Activated T-helper 17 cell treated with anti-CD3 and anti-CD28 coated beads, Interleukin-2, amount 50 U/mL, for 72 hours (primary cell): ENCODE data around the gene C1QTNF3. TPM values are rescaled to one million over a fixed set of nuclear protein-coding genes. Genes with fewer than 3 reads are reported as not detected.

Experiments
- ATAC-seq: fragments of 150-1000 bp; cut with Tn5 transposase; replicated peaks from 2 replicates; pipeline ENCODE4 v1.10.0; 2021; ENCODE audit warnings: mild to moderate bottlenecking, moderate library complexity
- H3K27ac Mint-ChIP-seq: one replicate; pipeline ENCODE4 v1.8.0; 2022; ENCODE audit warnings: mixed read lengths
- H3K27me3 Mint-ChIP-seq: one replicate; pipeline ENCODE4 v1.8.0; 2022; ENCODE audit warnings: mixed read lengths
- H3K36me3 Mint-ChIP-seq: one replicate; pipeline ENCODE4 v1.8.0; 2022; ENCODE audit warnings: low read depth, mild to moderate bottlenecking, mixed read lengths
- H3K4me1 Mint-ChIP-seq: one replicate; pipeline ENCODE4 v1.8.0; 2022; ENCODE audit warnings: mixed read lengths
- H3K4me3 Mint-ChIP-seq: one replicate; pipeline ENCODE4 v1.8.0; 2022; ENCODE audit warnings: mild to moderate bottlenecking, mixed read lengths
- H3K9me3 Mint-ChIP-seq: one replicate; pipeline ENCODE4 v1.8.0; 2022; ENCODE audit warnings: mixed read lengths
- total RNA-seq, 2 donors: library from RNA; stranded (reverse); gene quantifications; one replicate each; pipeline ENCODE4 v1.2.3, GENCODE V29; 2022

C1QTNF3 gene
- total RNA-seq, 2 donors from 2014 or later = 2.7 to 5.4 TPM

GRCh38 chr5:34007201-34007620, 35.8 kb downstream of the C1QTNF3 start:
- Mint-ChIP-seq H3K36me3 (peaks cover 26% of the 10 kb centered on the region), H3K4me1 (peaks cover 26% of the 10 kb centered on the region), H3K9me3 (no peaks in the 10 kb centered on the region), H3K27ac (peak overlapping the region; percentile 86), H3K27me3 (no peaks in the 10 kb centered on the region), H3K4me3 (peak overlapping the region; percentile 83)
- ATAC-seq = no peak

GRCh38 chr5:34005681-34006080, 37.3 kb downstream of the C1QTNF3 start:
- H3K9me3 Mint-ChIP-seq = no peaks in the 10 kb centered on the region
- H3K36me3 Mint-ChIP-seq = peaks cover 26% of the 10 kb centered on the region
- H3K4me3 Mint-ChIP-seq = peak overlapping the region; percentile 83
- no peaks in the 10 kb centered on the region for H3K27me3 Mint-ChIP-seq
- H3K27ac Mint-ChIP-seq = peak overlapping the region; percentile 35
- H3K4me1 Mint-ChIP-seq = peaks cover 26% of the 10 kb centered on the region
- no peak for ATAC-seq

- Mint-ChIP-seq H3K27me3 (no peaks in the 10 kb centered on the region), H3K4me3 (peak overlapping the region; percentile 83), H3K9me3 (no peaks in the 10 kb centered on the region), H3K27ac (peak overlapping the region; percentile 35), H3K36me3 (peaks cover 26% of the 10 kb centered on the region), H3K4me1 (peaks cover 26% of the 10 kb centered on the region)
- ATAC-seq = peak; percentile 21
Measured at GRCh38 chr5:34005211-34005610, 37.8 kb downstream of the C1QTNF3 start.

- Mint-ChIP-seq H3K4me1 (peaks cover 18% of the 10 kb centered on the region), H3K9me3 (no peaks in the 10 kb centered on the region), H3K4me3 (no peak overlapping the region), H3K27ac (no peak overlapping the region), H3K36me3 (peaks cover 26% of the 10 kb centered on the region), H3K27me3 (no peaks in the 10 kb centered on the region)
- ATAC-seq = no peak
Measured at GRCh38 chr5:34003941-34004340, 39.1 kb downstream of the C1QTNF3 start.

GRCh38 chr5:34002629-34003328, 40.2 kb downstream of the C1QTNF3 start:
- H3K9me3 Mint-ChIP-seq = no peaks in the 10 kb centered on the region
- peaks cover 36% of the 10 kb centered on the region for H3K36me3 Mint-ChIP-seq
- no peak for ATAC-seq
- no peak overlapping the region for H3K4me3 Mint-ChIP-seq
- peaks cover 18% of the 10 kb centered on the region for H3K4me1 Mint-ChIP-seq
- no peak overlapping the region for H3K27ac Mint-ChIP-seq
- H3K27me3 Mint-ChIP-seq = no peaks in the 10 kb centered on the region

- no peaks in the 10 kb centered on the region for H3K27me3 Mint-ChIP-seq
- H3K9me3 Mint-ChIP-seq = no peaks in the 10 kb centered on the region
- H3K36me3 Mint-ChIP-seq = peaks cover 44% of the 10 kb centered on the region
- peaks cover 16% of the 10 kb centered on the region for H3K4me1 Mint-ChIP-seq
- no peak overlapping the region for H3K4me3 Mint-ChIP-seq
- no peak overlapping the region for H3K27ac Mint-ChIP-seq
- no peak for ATAC-seq
Measured at GRCh38 chr5:34001241-34001841, 41.7 kb downstream of the C1QTNF3 start.

GRCh38 chr5:33999978-34000377, 43.0 kb downstream of the C1QTNF3 start:
- H3K27me3 Mint-ChIP-seq = no peaks in the 10 kb centered on the region
- peaks cover 48% of the 10 kb centered on the region for H3K36me3 Mint-ChIP-seq
- H3K4me1 Mint-ChIP-seq = peaks cover 6% of the 10 kb centered on the region
- H3K27ac Mint-ChIP-seq = no peak overlapping the region
- ATAC-seq = no peak
- no peaks in the 10 kb centered on the region for H3K9me3 Mint-ChIP-seq
- H3K4me3 Mint-ChIP-seq = no peak overlapping the region

- Mint-ChIP-seq H3K27ac (peak overlapping the region; percentile 28), H3K4me1 (peaks cover 4% of the 10 kb centered on the region), H3K27me3 (no peaks in the 10 kb centered on the region), H3K4me3 (no peak overlapping the region), H3K36me3 (peaks cover 42% of the 10 kb centered on the region), H3K9me3 (no peaks in the 10 kb centered on the region)
- peak; percentile 72 for ATAC-seq
Measured at GRCh38 chr5:33997331-33997983, 45.6 kb downstream of the C1QTNF3 start.

- peaks cover 40% of the 10 kb centered on the region for H3K36me3 Mint-ChIP-seq
- H3K9me3 Mint-ChIP-seq = no peaks in the 10 kb centered on the region
- H3K4me1 Mint-ChIP-seq = peaks cover 4% of the 10 kb centered on the region
Measured at GRCh38 chr5:33995865-33996264, 47.1 kb downstream of the C1QTNF3 start.

GRCh38 chr5:33994845-33995244, 48.2 kb downstream of the C1QTNF3 start:
- H3K4me1 Mint-ChIP-seq = peaks cover 4% of the 10 kb centered on the region
- no peak overlapping the region for H3K27ac Mint-ChIP-seq
- no peaks in the 10 kb centered on the region for H3K9me3 Mint-ChIP-seq
- no peak overlapping the region for H3K4me3 Mint-ChIP-seq
- peaks cover 40% of the 10 kb centered on the region for H3K36me3 Mint-ChIP-seq
- peak; percentile 83 for ATAC-seq
- H3K27me3 Mint-ChIP-seq = no peaks in the 10 kb centered on the region

More at GRCh38 chr5:33995865-33996264, 47.1 kb downstream of the C1QTNF3 start:
- no peak for ATAC-seq
- Mint-ChIP-seq H3K27ac (no peak overlapping the region), H3K4me3 (no peak overlapping the region), H3K27me3 (no peaks in the 10 kb centered on the region)

- no peak for ATAC-seq
- Mint-ChIP-seq H3K27ac (peak overlapping the region; percentile 28), H3K4me3 (no peak overlapping the region), H3K36me3 (peaks cover 48% of the 10 kb centered on the region), H3K4me1 (peaks cover 4% of the 10 kb centered on the region), H3K9me3 (no peaks in the 10 kb centered on the region), H3K27me3 (no peaks in the 10 kb centered on the region)
Measured at GRCh38 chr5:33992864-33993263, 50.1 kb downstream of the C1QTNF3 start.

GRCh38 chr5:33985447-33985846, 57.6 kb downstream of the C1QTNF3 start:
- no peaks in the 10 kb centered on the region for H3K4me1 Mint-ChIP-seq
- H3K4me3 Mint-ChIP-seq = no peak overlapping the region
- no peak for ATAC-seq
- H3K36me3 Mint-ChIP-seq = peaks cover 18% of the 10 kb centered on the region
- H3K27me3 Mint-ChIP-seq = no peaks in the 10 kb centered on the region
- no peak overlapping the region for H3K27ac Mint-ChIP-seq
- H3K9me3 Mint-ChIP-seq = no peaks in the 10 kb centered on the region

GRCh38 chr5:33984671-33985124, 58.3 kb downstream of the C1QTNF3 start, which contains the start of gene SLC45A2:
TSS of gene SLC45A2 (minus strand) at chr5:33984693. CDS start at chr5:33984583, 110 bp downstream.
- Mint-ChIP-seq H3K9me3 (no peaks in the 10 kb centered on the region), H3K27me3 (no peaks in the 10 kb centered on the region)

GRCh38 chr5:33984178-33984577, 58.8 kb downstream of the C1QTNF3 start:
- H3K27me3 Mint-ChIP-seq = no peaks in the 10 kb centered on the region
- no peak overlapping the region for H3K27ac Mint-ChIP-seq
- no peak overlapping the region for H3K4me3 Mint-ChIP-seq
- peaks cover 14% of the 10 kb centered on the region for H3K36me3 Mint-ChIP-seq
- H3K9me3 Mint-ChIP-seq = no peaks in the 10 kb centered on the region
- ATAC-seq = no peak
- no peaks in the 10 kb centered on the region for H3K4me1 Mint-ChIP-seq

More at GRCh38 chr5:33984671-33985124, 58.3 kb downstream of the C1QTNF3 start, which contains the start of gene SLC45A2:
- no peak within 1 kb of the TSS for H3K27ac Mint-ChIP-seq
- no peaks in the 10 kb centered on the region for H3K4me1 Mint-ChIP-seq
- H3K4me3 Mint-ChIP-seq = no peak within 1 kb of the TSS
- ATAC-seq = no peak
- H3K36me3 Mint-ChIP-seq = peaks cover 18% of the 10 kb centered on the region
